Measurements from ENCODE around the gene HYI. TPM values are rescaled to one million over a fixed set of nuclear protein-coding genes. Genes with fewer than 3 reads are reported as not detected.

Gene HYI
- total RNA-seq, 1 donor from 2014 or later: 32.1 TPM

Small RNA genes within 50 kb of the gene (small RNA-seq; reads per million reads assigned to genes)
- not detected for gene MIR6735

Other genes starting within 250 kb of the HYI start
- 0.78 TPM for gene TMEM125, start 183.9 kb downstream of the HYI start, total RNA-seq
- gene C1orf210, start 168.3 kb downstream of the HYI start, total RNA-seq: not detected
- gene TIE1, start 152.9 kb downstream of the HYI start, total RNA-seq: 7.0 TPM
- not detected for gene MPL, start 116.1 kb downstream of the HYI start, total RNA-seq
- 4.2 TPM for gene CDC20, start 95.0 kb downstream of the HYI start, total RNA-seq
- 7.0 TPM for gene ELOVL1, start 85.9 kb downstream of the HYI start, total RNA-seq
- 20.7 TPM for gene MED8, start 64.1 kb downstream of the HYI start, total RNA-seq
- gene SZT2, start 64.0 kb downstream of the HYI start, total RNA-seq: 17.3 TPM
- 37.6 TPM for gene PTPRF, start 77.0 kb upstream of the HYI start, total RNA-seq
- 51.2 TPM for gene KDM4A, start 196.2 kb upstream of the HYI start, total RNA-seq

Measured in occipital lobe (tissue), 2 donors.